ENCODE measurements around the gene NRXN2. TPM values are rescaled to one million over a fixed set of nuclear protein-coding genes. Genes with fewer than 3 reads are reported as not detected.

Gene NRXN2
- total and polyA plus RNA-seq, 2 experiments from 2014 or later = 1.1 to 5.6 TPM

DNA sequence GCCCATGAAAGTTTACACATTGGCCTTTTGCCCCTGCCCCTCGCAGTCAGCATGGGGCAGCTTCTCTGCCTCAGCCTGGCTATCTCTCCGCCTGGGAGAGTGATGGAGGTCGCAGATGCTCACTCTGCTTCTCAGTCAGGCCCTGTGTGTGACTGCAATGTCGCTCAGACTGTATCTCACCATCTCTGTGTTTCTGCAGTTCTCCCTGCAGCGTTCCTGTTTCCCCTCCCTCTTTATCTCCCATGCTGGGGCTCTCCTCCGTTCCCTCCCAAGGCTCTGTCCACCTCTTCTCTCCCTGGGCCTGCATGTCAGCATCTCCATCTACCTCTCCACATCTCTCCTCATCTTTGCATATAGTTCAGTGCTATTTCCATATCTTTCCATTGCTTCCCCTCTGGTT is 93.9 kb downstream of the NRXN2 start:
- Histone ChIP-seq H3F3A (ENCODE audit: insufficient read depth) (no peaks in the 10 kb centered on the region), H3K9ac (no peak overlapping the region), H3K9me3 (ENCODE audit: low read depth) (no peaks in the 10 kb centered on the region), H3K4me3 (no peak overlapping the region), H3K4me2 (ENCODE audit: unreplicated experiment) (no peak overlapping the region), H3K27ac (no peak overlapping the region), H3K79me2 (ENCODE audit: insufficient read depth) (no peaks in the 10 kb centered on the region), H3K9me2 (ENCODE audit: insufficient read depth) (no peaks in the 10 kb centered on the region), H3K4me1 (ENCODE audit: insufficient read depth) (no peaks in the 10 kb centered on the region), H3K27me3 (replicated peaks; ENCODE audit: insufficient read depth) (peaks cover 4% of the 10 kb centered on the region; the same call in 1 of the 2 replicates), H2AFZ (no peak overlapping the region), H3K36me3 (ENCODE audit: low read depth) (no peaks in the 10 kb centered on the region), H4K20me1 (ENCODE audit: insufficient read depth) (no peaks in the 10 kb centered on the region)
- DNase-seq = no peak
- in situ Hi-C loops (cut with MboI) = no loop called here
- WGBS, 2 experiments (ENCODE audit: low coverage in 1 of 2, low lambda C conversion rate in 2 of 2, missing lambda C conversion rate in 2 of 2) = 74 to 84% methylated on average over 6 of the region's 6 CpGs
- TF ChIP-seq EZH2phosphoT487 (IDR thresholded peaks at IDR 0.05; ENCODE audit: insufficient read depth, low read depth) (no peak), EZH2 (IDR thresholded peaks at IDR 0.05; ENCODE audit: insufficient read depth, poor library complexity, severe bottlenecking) (no peak)

DNA sequence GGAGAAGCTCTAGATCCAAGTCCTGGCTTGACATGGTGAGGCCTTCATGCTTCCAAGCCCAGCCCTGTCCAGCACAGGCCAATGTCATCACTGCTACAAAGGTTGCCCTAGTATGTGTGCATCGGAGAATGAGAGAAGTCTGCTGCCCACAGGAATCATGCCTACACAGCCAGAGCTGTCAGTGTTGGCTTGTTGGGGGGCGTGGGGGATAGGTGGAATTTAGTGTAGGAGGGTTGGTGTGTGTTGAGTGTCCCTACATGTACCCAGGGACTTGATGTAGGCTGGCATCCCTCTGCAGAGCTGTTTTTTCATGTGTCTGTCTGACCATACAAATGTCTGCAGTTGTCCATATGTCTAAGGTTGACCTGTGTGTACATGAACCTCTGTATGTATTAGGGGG is 94.4 kb downstream of the NRXN2 start:
- no peak overlapping the region for H3K27ac ChIP-seq
- peaks cover 4% of the 10 kb centered on the region; the same call in 1 of the 2 replicates for H3K27me3 ChIP-seq (replicated peaks; ENCODE audit: insufficient read depth)
- no peak overlapping the region for H3K4me3 ChIP-seq
- H3K4me1 ChIP-seq (ENCODE audit: insufficient read depth) = no peaks in the 10 kb centered on the region
- H4K20me1 ChIP-seq (ENCODE audit: insufficient read depth) = no peaks in the 10 kb centered on the region
- TF ChIP-seq EZH2 (IDR thresholded peaks at IDR 0.05; ENCODE audit: insufficient read depth, poor library complexity, severe bottlenecking) (no peak), EZH2phosphoT487 (IDR thresholded peaks at IDR 0.05; ENCODE audit: insufficient read depth, low read depth) (no peak)
- H3K9me2 ChIP-seq (ENCODE audit: insufficient read depth) = no peaks in the 10 kb centered on the region
- no peaks in the 10 kb centered on the region for H3K79me2 ChIP-seq (ENCODE audit: insufficient read depth)
- H2AFZ ChIP-seq = no peak overlapping the region
- no peaks in the 10 kb centered on the region for H3K36me3 ChIP-seq (ENCODE audit: low read depth)
- no peaks in the 10 kb centered on the region for H3K9me3 ChIP-seq (ENCODE audit: low read depth)
- 59 to 70% methylated on average over 2 of the region's 2 CpGs for WGBS, 2 experiments (ENCODE audit: low coverage in 1 of 2, low lambda C conversion rate in 2 of 2, missing lambda C conversion rate in 2 of 2)
- H3K9ac ChIP-seq = no peak overlapping the region
- DNase-seq = no peak
- in situ Hi-C loops (cut with MboI) = no loop called here
- H3F3A ChIP-seq (ENCODE audit: insufficient read depth) = no peaks in the 10 kb centered on the region
- H3K4me2 ChIP-seq (ENCODE audit: unreplicated experiment) = no peak overlapping the region

- Histone ChIP-seq H3K36me3 (ENCODE audit: low read depth) (no peaks in the 10 kb centered on the region), H3K9ac (no peak overlapping the region), H3K79me2 (ENCODE audit: insufficient read depth) (no peaks in the 10 kb centered on the region), H3K4me2 (ENCODE audit: unreplicated experiment) (no peak overlapping the region), H3F3A (ENCODE audit: insufficient read depth) (no peaks in the 10 kb centered on the region), H3K27ac (no peak overlapping the region), H4K20me1 (ENCODE audit: insufficient read depth) (no peaks in the 10 kb centered on the region), H2AFZ (no peak overlapping the region), H3K9me3 (ENCODE audit: low read depth) (no peaks in the 10 kb centered on the region), H3K4me3 (no peak overlapping the region), H3K27me3 (replicated peaks; ENCODE audit: insufficient read depth) (peaks cover 1% of the 10 kb centered on the region; the same call in 1 of the 2 replicates), H3K9me2 (ENCODE audit: insufficient read depth) (no peaks in the 10 kb centered on the region), H3K4me1 (ENCODE audit: insufficient read depth) (no peaks in the 10 kb centered on the region)
- DNase-seq = no peak
- in situ Hi-C loops (cut with MboI) = no loop called here
- TF ChIP-seq EZH2phosphoT487 (IDR thresholded peaks at IDR 0.05; ENCODE audit: insufficient read depth, low read depth) = no peak
- TF ChIP-seq EZH2 (IDR thresholded peaks at IDR 0.05; ENCODE audit: insufficient read depth, poor library complexity, severe bottlenecking) = no peak
- WGBS, 2 experiments (ENCODE audit: low coverage in 1 of 2, low lambda C conversion rate in 2 of 2, missing lambda C conversion rate in 2 of 2) = 54 to 72% methylated on average over 3 to 4 of the region's 4 CpGs
Observed at GRCh38 chr11:64627371-64627770, 95.6 kb downstream of the NRXN2 start.

DNA sequence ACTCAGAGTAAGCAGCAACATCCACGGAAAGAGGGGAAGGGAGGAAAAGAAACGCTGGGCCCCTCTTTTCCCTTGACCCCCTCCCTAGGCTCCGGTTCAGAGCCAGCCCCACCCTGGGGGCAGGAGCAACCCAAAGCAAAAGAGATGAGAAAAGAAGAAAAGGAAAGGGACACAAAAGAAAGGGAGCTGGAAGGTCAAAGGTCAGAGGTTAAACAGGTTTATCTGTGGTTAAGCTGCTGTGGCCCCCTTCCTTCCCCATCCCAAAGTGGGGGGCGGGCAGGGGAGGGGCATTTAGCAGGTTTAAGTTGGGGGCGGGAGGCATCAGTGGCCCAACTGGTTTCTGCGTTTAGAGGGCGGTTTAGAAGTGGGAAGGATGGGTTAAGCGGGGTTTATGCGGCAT is 96.4 kb downstream of the NRXN2 start:
- no peak overlapping the region for H3K27ac ChIP-seq
- H3K9me3 ChIP-seq (ENCODE audit: low read depth) = no peaks in the 10 kb centered on the region
- no peak overlapping the region for H3K4me3 ChIP-seq
- H3K79me2 ChIP-seq (ENCODE audit: insufficient read depth) = no peaks in the 10 kb centered on the region
- in situ Hi-C loops (cut with MboI) = no loop called here
- no peak for TF ChIP-seq EZH2phosphoT487 (IDR thresholded peaks at IDR 0.05; ENCODE audit: insufficient read depth, low read depth)
- TF ChIP-seq EZH2 (IDR thresholded peaks at IDR 0.05; ENCODE audit: insufficient read depth, poor library complexity, severe bottlenecking) = no peak
- no peak overlapping the region for H3K4me2 ChIP-seq (ENCODE audit: unreplicated experiment)
- H3K4me1 ChIP-seq (ENCODE audit: insufficient read depth) = no peaks in the 10 kb centered on the region
- H3F3A ChIP-seq (ENCODE audit: insufficient read depth) = no peaks in the 10 kb centered on the region
- no peaks in the 10 kb centered on the region for H3K9me2 ChIP-seq (ENCODE audit: insufficient read depth)
- H3K36me3 ChIP-seq (ENCODE audit: low read depth) = no peaks in the 10 kb centered on the region
- no peaks in the 10 kb centered on the region for H4K20me1 ChIP-seq (ENCODE audit: insufficient read depth)
- WGBS, 2 experiments (ENCODE audit: low coverage in 1 of 2, low lambda C conversion rate in 2 of 2, missing lambda C conversion rate in 2 of 2) = 75 to 77% methylated on average over 9 of the region's 9 CpGs
- H2AFZ ChIP-seq = no peak overlapping the region
- no peaks in the 10 kb centered on the region for H3K27me3 ChIP-seq (replicated peaks; ENCODE audit: insufficient read depth)
- no peak for DNase-seq
- no peak overlapping the region for H3K9ac ChIP-seq

Data from GM23248 (cell line).